Renal cortex interstitium (tissue), 11 donors: ENCODE results near the gene OSBPL5. TPM values are rescaled to one million over a fixed set of nuclear protein-coding genes. Genes with fewer than 3 reads are reported as not detected.
"Not testable (repeated sequence)": the region's sequence is repeated elsewhere in the genome, so short reads cannot be mapped to it uniquely, and the experiment has no call there.

Experiments
- DNase-seq, 11 donors: peaks; one replicate each; pipeline ENCODE4 v3.0.0-alpha.2; 2013; ENCODE audit warnings: low read depth in 9 of 11, low spot score in 4 of 11; ENCODE audit errors: extremely low read depth in 1 of 11
- polyA plus RNA-seq, 3 donors: library from polyadenylated mRNA; unstranded; fragments of 120-200 nt; gene quantifications; one replicate each; pipeline ENCODE4 v1.2.1, GENCODE V29; 2013; ENCODE audit not compliant: insufficient read length in 3 of 3

OSBPL5 gene
- polyA plus RNA-seq, 3 donors = 17.8 to 26.2 (median 21.2) TPM

DNA sequence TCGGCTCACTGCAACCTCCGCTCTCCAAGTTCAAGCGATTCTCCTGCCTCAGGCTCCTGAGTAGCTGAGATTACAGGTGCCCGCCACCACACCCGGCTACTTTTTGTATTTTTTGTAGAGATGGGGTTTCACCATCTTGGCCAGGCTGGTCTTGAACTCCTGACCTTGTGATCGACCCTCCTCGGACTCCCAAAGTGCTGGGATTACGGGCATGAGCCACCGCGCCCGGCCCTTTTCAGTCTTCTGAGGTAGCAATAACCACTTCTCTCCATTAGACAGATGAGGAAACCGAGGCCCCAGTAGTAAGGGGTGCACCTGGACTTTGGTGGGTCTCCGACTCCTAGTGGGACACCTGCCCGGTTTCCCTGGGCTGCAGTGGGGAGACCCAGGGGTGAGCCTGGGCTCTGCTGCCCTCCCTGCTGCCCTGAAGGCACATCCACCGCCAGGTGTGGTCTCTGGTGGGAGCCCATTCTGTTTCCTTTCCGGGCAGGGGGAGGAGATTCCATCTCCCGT lies 3.7 kb upstream of the OSBPL5 start:
- DNase-seq = not testable (repeated sequence)

DNA sequence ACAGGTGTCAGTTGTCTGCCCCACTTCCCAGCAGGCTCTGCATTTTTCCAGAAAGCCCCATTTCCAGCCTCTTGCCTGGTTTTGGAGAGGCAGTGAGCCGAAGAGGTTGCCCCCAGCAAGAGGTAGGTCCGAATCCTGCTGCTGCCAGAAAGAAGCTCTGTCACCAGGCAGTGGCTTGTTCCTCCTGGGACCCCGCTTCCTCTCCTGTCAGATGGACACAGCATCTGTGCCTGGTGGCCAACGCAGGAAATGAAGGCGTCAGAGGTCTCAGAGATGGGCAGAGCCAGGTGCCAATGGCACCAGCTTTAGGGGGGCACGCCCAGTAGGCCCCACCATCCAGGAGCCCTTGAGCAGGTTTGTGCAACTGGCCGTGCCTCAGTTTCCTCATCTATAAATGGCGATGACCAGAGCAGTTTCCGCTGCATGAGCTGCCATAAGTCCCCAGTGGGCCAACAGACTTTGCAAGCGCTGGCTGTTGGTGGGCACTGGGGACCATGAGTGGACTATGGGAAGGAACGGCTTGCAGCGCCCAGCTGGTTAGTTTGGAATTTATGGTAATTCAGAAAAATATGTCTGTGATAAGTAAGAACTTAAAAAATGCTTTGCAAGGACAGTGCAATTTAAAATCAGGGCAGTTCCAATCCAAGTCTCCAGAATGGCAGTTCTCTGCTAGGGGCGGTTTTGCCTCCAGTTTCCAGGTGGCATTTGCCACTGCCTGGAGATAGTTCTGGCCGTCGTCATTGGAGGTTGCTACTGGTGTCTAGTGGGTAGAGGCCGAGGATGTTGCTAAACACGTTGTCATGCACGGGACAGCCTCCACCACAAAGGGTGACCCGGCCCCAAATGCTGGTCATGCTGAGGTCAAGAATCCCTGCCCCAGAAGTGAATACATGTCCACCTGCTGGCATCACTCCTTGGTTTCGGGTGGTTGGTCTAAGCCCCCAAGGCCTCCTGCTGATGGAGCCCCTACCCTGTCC lies 2.3 kb upstream of the OSBPL5 start:
- no peak for DNase-seq

DNA sequence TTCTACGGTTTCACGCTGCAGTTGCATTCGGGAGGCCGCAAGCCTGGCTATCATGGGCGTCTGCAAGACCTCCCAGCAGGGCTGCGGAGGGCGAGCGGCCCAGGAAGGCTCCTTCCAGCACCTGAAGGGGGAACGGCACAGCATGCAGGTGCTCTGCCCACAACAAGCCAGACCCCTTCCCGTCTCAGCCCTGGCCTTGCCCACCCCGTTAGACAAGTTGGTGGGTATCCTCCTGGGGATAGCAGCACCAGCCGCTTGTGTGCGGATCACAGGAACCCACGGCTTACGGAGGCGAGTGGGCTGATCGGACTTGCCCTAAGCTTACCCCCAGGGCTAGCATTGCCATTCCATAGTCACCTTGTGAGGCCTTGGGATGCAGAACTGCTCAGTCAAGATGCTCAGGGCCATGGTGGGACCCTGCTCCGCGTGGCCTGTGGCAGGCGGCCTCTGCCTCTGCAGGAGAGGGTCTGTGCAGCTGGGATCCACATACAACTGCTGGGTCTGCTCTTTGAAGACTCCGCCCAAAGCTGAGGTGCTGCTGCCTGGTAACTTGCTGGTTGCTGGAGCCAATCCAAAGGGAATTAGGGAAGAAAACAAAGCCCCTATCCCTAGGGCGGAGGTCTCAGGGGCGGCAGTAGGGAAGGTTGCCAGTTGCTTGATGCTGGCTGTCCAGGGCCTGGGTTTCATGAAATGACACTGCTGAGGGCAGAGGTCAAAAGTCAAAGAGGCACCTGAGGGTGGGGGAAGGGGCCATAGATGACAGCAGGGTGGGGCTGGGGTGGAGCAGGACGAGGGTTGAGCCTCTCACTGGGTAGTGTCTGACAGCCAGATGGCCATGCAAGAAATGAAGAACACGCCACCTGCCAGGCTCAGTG lies 1.4 kb upstream of the OSBPL5 start:
- DNase-seq = no peak

DNA sequence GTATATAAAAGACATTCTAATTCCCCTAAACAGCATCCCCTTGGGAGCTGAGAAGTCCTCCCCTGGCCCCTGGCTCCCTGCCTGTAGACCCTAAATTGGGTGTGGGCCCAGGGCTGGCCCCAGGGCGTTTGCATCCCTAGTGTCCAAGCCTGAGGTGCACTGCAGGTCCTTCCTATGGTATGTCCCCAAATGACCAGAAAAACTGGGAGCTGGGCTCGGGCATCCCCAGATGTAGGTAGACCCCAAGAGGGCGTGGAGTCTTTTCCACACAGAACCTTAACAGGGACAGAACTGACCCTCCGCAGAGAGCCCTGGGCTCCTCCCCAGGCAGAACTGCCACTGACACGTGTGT lies 782 bp upstream of the OSBPL5 start:
- no peak for DNase-seq

DNA sequence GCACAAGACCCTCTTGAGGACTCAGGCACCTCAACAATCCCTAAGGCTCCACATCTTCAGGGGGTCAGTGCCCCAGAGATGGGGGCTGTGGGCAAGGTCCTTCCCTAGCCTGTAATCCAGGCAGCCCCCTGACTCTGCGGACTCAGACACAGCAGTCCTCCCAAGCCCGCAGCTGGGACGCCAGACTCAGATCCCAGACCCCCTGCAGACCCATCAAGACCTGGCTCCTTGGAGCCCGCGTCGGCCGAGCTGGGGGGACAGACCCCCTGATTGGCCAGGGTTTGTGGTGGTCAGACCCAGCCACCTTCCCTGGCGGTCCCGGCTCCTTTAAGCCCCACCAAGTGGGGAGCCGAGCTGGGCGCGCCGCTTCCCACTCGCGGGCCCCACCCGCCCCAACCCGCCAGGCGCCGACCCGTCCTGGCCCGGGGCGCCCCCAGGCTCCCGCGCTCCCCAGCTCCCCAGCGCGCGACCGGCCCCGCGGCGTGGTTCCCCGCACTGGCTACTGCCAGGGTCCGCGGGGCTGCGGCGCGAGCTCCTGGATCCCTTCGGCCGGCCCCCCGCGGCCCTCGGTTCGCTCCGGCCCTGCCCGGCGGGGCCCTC lies 458 bp downstream of the OSBPL5 start:
- DNase-seq = no peak

DNA sequence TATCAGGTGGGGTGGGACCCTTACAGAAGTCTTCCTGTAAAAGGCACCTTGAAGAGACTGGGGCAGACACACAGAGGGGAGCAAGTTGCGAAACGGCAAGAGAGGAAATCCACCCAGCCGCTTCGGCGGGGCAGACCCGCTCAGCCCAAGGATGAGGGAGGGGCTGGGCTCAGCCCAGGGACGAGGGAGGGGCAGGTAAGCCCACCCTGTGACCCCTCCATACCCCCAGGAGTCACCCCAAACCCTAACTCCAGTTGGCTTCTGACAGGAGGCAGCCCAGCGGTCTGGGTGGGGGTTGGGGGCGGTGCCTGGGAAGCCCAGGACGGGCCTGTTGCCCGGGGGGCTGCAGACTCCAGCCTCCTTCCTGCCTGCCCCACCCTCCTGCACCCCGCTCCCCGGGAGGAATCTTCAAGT lies 965 bp downstream of the OSBPL5 start:
- DNase-seq = no peak

DNA sequence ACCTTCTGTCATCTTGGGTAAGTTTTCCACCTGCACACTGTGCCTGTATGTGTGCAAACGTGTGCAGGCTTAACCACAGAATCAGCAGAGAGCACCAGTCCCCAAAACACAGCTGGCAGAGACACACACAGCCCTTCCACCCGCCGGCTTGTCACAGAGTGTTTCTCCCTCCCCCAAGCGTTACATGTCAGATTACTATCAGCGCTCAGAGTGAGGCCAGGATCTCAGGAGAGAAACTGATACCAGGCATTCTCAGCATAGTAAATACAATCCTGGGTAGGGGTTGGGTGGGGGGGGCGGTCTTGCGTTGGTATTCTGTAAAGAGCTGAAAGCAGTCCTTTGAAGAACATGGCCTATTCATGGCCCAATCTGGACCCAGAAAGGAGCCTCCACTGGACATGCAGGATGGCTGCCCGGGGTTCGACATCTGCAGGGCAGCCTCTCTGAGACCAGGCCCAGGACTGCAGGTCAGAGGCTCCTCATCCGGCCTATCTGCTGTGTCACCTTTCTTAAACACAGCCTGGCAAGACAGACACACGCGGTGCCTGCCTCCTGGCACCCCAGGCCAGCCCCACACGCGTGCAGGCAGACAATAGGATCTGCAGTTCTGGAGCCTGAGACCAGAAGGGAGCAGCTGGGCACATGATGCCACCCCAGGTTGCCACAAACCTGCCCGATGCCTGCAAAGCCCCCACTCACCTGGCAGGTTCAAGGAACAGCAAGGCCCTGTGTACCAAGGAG lies 1.7 kb downstream of the OSBPL5 start:
- no peak for DNase-seq

DNA sequence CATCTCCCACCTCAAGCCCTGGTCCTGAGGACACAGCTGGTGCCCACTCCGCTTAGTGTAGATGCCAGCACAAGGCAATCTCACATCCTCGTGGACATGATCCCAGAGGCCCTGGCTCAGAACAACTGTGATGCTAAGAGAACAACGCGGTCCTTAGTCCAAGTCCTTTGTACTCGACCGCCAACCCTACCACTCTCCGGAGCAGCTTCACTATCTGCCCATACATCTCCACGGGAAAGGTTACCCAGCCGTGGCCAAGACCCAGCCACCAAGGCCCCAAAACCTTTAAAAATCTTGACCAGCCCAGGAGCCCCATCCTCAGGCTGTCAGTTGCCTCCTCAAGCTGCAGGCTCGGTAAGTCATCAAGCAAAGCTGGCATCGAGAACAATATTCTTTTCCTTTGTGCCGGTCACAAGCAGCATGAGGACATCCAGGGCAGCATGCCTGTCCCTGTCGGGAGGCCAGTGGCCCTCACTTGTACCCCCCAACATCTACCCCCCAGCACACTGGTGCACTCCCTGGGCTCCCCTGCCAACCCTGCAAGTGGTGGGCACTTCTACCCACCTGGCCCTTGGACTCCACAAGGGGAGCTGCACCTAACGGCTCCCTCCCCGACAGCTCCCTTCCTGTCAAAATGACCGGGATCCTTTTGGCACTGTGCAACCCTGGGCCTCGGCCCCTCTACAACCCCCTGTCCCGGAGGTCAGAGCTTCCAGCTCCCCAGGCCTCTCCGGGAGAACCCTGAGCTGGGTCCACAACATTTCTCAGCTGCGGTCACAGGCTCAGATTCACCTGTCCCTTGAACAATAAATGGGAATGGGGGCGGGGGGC lies 2.5 kb downstream of the OSBPL5 start:
- no peak for DNase-seq

DNA sequence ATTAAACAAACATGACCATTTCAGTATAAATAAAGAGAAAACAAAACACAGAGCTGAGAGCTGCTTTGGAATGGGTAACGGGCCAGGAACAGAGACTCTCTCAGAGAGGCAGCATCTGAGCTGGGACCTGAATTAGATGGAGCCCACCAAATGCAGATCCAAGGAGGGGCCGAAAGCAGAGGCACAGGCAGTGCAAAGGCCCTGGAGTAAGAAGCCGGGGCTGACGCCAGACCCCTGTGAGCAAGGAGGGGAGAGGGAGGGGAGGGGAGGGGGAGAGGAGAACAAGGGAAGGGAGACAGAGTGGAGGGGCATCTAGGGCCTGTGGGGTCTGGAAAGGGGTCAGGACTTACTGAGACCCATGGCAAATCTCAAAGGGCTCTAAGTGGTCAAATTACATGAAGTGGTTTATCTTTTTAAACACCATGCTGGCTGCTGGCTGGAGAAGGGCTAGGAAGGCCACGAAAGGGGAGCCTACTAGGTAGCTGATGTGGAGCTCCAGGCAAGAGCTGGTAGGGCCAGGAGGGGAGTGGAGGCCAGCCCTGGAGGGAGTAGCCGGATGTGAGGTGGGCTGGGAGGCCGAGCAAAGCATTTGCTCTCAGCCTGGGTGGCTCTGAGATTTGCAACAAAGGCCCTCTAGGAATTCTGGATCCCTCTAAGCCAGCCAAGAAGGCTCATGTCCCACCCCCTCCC lies 3.2 kb downstream of the OSBPL5 start:
- DNase-seq = no peak

DNA sequence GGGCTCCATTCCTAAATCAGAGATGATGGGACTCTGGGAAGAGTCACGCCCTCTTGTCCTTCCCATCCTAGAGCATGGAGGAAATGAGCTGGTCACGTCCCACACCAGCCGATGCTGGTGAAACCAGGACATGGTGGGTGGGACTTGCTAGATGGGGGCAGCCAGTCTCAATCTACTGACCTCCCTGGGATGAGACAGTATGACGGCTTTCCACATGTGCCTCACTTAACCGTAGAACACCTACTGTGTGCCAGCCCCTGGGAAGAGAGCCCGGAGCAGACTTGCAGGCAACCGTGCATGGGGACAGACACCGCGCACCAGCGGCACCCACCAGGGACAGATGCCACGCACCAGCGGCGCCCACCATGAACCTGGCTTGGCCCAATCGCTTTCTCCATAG lies 3.8 kb downstream of the OSBPL5 start:
- no peak for DNase-seq

DNA sequence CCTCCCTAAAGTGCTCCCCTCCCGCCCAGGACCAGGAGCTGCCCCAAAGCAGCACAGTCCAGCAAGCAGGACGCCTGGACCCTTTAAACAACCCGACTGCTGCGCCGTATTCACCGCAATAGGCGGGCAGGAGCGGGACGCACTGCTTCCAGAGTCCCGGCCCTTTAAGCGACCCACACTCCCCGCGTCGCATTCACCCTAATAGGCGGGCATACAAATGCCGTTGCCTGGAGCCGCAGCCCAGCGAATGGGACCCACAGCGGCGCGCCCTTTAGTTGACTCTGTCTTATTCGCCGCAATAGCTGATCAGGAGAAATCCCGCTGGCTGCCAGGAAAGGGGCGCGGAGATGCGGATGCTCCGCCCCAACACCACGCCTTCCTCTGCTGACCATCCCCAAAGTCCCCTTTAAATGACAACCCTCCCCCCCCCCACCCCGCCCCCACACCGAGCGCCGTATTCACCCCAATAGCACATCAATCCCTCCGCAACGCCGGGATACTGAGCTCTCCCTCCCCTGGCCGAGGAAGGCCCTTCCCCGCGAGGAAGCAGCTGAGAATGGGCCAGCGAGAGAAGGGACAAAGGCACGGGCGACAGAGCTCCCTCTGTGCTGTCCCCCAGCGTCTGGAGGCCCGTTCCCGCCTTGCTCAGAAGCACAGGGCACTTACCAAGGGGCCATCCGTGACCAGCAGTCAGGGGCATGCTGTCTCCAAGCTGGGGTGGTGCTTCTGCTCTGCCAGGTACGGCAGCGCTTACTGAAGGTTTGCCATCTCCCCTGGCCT lies 4.7 kb downstream of the OSBPL5 start:
- DNase-seq = peak; percentile 70 to 93 (median 87)

DNA sequence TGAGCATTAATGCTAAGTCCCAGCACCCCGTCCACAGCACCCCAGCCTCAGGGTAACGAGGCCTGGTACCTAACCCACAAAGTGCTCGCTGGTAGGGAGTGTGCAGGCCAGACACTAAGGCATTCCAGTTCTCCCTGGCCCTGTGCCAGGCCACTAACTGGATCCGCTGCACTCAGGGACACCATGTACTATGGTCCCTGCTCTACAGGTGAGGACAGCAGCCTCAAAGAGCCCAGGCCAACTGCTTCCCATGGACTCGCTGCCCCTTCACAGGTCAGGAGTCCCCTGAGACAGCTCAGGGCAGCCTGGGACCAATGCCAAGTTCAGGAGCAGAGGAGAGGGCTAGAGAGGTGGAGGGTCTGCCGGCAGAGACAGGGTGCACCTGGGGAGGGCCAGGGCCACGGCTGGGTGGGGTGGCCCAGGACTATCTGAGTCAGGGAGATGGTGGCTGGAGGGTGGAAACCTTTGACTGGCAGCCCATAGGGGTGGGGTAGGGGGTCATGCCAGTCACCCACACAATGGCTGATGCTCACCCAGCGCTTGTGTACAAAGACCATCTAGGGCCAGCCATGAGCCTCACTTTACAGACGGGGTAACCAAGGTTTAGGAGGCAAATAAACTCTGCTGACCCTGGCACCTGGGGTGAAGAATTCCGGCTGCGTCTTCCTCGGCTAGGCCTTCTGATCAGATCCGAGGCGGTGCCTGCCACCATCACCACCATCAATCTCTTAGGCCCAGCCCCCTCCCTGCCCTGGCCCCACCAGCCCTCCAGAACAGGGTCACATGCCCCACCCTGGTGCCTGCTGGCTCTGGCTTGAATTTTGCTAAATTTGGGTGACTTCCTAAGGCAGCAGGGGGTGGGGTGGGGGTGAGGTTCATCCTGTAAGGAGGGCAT lies 5.6 kb downstream of the OSBPL5 start:
- DNase-seq = no peak

DNA sequence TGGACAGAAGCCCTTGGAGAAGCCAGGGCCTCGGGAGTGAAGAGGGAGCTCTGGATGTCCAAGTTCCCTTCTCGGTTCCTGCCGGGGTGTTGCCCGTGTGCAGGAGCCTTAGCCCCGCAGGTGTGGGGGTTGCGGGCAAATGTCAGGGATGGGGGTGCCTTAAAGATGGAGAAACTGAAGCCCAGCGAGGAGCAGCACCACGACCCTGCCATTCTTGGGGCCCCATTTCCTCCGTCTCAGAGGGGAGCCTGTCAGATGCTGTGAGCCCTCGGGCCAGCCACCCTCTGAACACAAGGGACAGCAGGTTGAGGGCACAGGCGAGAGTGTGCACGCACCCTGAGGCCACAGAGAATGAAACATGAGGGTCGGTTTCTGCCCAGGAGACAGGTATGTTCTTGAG lies 6.3 kb downstream of the OSBPL5 start:
- no peak for DNase-seq

DNA sequence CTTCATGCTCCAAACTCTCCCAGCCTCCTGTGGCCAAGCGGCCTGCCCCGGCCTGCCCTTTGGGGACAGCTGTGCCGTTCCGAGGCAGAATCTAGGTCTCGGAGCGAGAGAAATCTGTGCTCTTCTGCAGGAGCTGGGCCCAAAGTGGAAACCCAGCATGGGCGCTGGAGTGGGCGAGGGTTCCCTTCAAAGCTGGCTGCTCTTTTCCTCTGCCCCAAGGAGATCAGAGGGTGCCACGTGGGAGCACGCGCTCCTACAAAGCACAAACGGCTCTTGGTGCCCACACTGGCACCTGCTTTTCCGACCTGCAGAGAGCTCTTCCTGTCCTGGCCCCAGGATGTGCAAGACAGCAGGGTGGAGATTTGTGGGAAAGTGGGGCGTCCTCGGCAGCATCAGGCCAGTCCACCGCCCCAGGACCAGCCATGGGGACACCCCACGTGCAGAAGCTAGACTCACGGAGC lies 6.9 kb downstream of the OSBPL5 start:
- DNase-seq = no peak

DNA sequence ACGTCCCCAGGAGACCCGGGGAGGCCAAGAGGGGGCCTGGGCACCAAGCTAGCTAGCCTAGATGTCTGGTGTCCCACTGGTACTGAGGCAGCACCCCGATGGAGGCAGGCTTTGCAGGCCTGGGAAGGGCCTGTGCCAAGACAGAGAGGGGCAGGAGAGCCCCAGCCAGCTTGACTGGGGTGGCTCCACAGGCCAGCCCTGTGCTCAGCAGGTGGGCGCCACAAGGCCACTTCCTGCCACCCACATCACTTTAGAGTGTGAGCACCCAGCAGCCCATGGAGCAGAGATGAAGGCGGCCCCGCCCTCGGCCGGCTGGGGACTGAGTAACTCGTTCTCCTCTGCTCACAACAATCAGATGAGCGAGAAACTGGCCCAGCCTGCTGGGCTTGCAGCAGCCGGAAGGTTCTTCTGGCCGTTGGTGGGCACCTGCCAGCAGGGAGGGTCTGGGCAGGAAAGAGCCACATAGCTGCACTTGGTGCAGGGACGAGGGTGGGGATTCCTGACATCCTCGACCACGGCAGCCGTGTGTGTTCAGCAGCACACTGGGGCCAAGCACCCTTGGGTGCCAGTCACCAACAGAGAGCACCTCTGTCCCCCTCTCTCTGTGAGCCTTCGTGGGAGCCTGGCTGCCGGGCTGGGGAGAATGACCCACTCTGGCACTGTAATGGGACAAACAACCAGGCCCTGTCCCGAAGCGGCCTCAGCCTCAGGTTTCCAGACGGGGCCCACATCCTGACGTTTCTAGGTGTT lies 7.6 kb downstream of the OSBPL5 start:
- no peak for DNase-seq
